ENCODE measurements around the gene SEMA6D.

GRCh38 chr15:47746516-47746915 is 29.2 kb downstream of the SEMA6D start:
- TF ChIP-seq POLR2AphosphoS5 (IDR thresholded peaks at IDR 0.05; ENCODE audit: low read depth, low read length) (no peak), POLR2A (IDR thresholded peaks at IDR 0.05; ENCODE audit: low read depth, low read length) (no peak), PAX5 (IDR thresholded peaks at IDR 0.05; ENCODE audit: insufficient read depth, low read length, severe bottlenecking) (no peak), TAF1 (IDR thresholded peaks at IDR 0.05; ENCODE audit: low read depth, low read length) (no peak)

Measured in GM12891 (cell line).